Mucosa of descending colon (tissue), 3 donors: Measurements from ENCODE around the gene ST3GAL5. TPM values are rescaled to one million over a fixed set of nuclear protein-coding genes. Genes with fewer than 3 reads are reported as not detected.
A peak's percentile ranks its signal among the peaks of the same experiment; 100 is the strongest.

Experiments used
- ATAC-seq: fragments of 200-7000 bp; cut with Tn5 transposase; one replicate; pipeline ENCODE4 v1.9.1; 2020; ENCODE audit warnings: mild to moderate bottlenecking, moderate library complexity
- DNase-seq, 3 donors: peaks; one replicate each; pipeline ENCODE4 v3.0.0-alpha.2; 2020
- H3K36me3 ChIP-seq: fragments of 200-600 bp; one replicate; pipeline ENCODE4 v1.8.0; 2021; ENCODE audit warnings: low read depth, mild to moderate bottlenecking
- H3K4me1 ChIP-seq: fragments of 200-600 bp; one replicate; pipeline ENCODE4 v1.8.0; 2021; ENCODE audit warnings: low read depth, mild to moderate bottlenecking
- H3K4me3 ChIP-seq: fragments of 200-600 bp; one replicate; pipeline ENCODE4 v1.8.0; 2021; ENCODE audit warnings: mild to moderate bottlenecking
- H3K9me3 ChIP-seq: fragments of 200-600 bp; one replicate; pipeline ENCODE4 v1.8.0; 2021; ENCODE audit warnings: mild to moderate bottlenecking
- intact Hi-C, 2 donors: fragments of 100-400 bp; cut with DNase I in 1 of 2; cut with micrococcal nuclease in 1 of 2; formaldehyde crosslinking; loops; one replicate each; pipeline versions ENCODE4 v1.11.0 to v1.11.1; 2022; cut with DNase I, micrococcal nuclease
- total RNA-seq, 3 donors: library from RNA; stranded (reverse); fragmentation: NEBNext Ultra II Directional in 2 of 3; extraction: Animal tissue kit (Norgen Biotek cat#: 25700) in 2 of 3; gene quantifications; one replicate each; pipeline versions ENCODE4 v1.2.1 to v1.2.4, GENCODE V29; 2021 to 2023
- TF ChIP-seq, protein P1 (sequence below): fragments of 200-600 bp; IDR thresholded peaks from one replicate; pipeline ENCODE4 v1.8.0; 2022; ENCODE audit warnings: antibody characterized with exemption, mild to moderate bottlenecking
- donor health status: DM: no; HTN: no; CAD: no; lungs with moderate emphysema.
- donor health status: DM: no; HTN: no; CAD: no.
- donor health status: DM: no; HTN: yes; CAD: no.

ST3GAL5 gene
- total RNA-seq, 3 donors from 2014 or later, result 5.0 to 19.0 (median 5.4) TPM

DNA sequence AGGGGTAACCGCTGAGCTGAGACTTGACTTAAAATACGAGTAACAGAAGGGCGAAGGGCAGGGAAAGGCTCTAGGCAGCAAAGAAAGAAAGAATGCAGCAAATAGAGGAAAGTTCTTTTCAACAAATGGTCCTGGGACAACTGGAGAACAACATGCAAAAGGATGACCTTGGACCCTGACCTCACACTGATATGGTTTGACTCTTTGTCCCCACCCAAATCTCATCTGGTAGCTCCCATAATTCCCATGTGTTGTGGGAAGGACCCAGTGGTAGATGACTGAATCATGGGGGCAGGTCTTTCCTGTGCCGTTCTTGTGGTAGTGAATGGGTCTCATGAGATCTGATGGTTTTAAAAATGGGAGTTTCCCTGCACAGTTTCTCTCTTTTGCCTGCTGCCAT lies 33.9 kb downstream of the ST3GAL5 start:
- Histone ChIP-seq H3K9me3 (no peaks in the 10 kb centered on the region), H3K36me3 (no peaks in the 10 kb centered on the region), H3K4me3 (no peak overlapping the region), H3K4me1 (peaks cover 6% of the 10 kb centered on the region)
- intact Hi-C loops, result no loop called here
- no peak for DNase-seq
- TF ChIP-seq, protein P1, sequence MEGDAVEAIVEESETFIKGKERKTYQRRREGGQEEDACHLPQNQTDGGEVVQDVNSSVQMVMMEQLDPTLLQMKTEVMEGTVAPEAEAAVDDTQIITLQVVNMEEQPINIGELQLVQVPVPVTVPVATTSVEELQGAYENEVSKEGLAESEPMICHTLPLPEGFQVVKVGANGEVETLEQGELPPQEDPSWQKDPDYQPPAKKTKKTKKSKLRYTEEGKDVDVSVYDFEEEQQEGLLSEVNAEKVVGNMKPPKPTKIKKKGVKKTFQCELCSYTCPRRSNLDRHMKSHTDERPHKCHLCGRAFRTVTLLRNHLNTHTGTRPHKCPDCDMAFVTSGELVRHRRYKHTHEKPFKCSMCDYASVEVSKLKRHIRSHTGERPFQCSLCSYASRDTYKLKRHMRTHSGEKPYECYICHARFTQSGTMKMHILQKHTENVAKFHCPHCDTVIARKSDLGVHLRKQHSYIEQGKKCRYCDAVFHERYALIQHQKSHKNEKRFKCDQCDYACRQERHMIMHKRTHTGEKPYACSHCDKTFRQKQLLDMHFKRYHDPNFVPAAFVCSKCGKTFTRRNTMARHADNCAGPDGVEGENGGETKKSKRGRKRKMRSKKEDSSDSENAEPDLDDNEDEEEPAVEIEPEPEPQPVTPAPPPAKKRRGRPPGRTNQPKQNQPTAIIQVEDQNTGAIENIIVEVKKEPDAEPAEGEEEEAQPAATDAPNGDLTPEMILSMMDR, result no peak
- no peak for ATAC-seq

DNA sequence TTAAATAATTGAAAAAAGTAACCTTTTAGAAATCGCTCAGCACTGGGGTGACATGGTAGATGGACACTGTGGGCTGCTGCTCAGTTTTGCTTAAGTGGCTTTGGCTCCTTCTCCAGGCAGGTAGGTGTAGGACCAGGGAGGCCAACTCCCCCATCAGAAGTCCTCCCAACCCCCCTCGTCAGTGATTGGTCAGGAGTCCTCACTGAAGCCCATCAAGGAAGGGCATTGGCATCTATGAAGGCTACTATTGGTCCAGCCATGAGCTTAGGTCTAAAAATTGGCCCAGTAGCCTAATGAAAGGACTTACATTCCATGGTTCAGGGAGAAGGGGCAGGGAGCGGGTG lies 34.7 kb downstream of the ST3GAL5 start:
- peaks cover 6% of the 10 kb centered on the region for H3K4me1 ChIP-seq
- TF ChIP-seq, protein P1, result no peak
- H3K9me3 ChIP-seq, result no peaks in the 10 kb centered on the region
- intact Hi-C loops, result no loop called here
- H3K36me3 ChIP-seq, result no peaks in the 10 kb centered on the region
- no peak overlapping the region for H3K4me3 ChIP-seq
- peak; percentile 4 for ATAC-seq
- DNase-seq, result no peak

DNA sequence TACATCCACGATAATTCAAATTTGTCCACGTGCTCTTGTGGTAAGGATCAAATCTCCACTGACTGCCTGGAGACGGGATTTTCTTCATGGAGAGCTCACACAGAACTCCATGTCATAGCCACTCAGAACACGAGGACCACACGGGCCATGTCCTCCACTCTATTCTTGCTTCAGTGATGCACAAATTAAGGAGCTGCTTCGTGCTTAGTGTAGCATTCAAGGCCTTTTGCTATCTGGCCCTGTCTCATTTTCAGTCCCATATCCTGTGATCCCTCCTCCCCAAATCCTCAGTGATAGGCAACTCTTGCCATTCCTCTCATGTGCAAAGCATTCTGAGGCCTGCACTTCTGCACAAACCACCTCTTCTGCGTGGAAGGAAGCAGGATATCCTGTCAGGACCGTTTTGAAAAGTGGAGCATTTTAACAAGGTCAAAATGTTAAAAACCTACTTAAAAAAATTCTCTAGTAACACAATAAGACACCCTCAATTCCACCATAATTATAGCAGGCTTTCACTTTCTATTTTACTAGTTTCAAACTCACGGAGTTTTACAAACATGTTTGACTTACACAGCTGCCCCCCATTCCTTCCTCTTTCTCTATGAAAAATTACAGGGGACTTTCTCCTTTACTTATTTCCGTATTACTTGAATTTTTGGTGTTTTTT lies 35.2 kb downstream of the ST3GAL5 start:
- H3K9me3 ChIP-seq, result no peaks in the 10 kb centered on the region
- TF ChIP-seq, protein P1, result no peak
- no peaks in the 10 kb centered on the region for H3K36me3 ChIP-seq
- peaks cover 6% of the 10 kb centered on the region for H3K4me1 ChIP-seq
- intact Hi-C loops, result no loop called here
- ATAC-seq (peak; percentile 57), DNase-seq (no peak)
- no peak overlapping the region for H3K4me3 ChIP-seq

DNA sequence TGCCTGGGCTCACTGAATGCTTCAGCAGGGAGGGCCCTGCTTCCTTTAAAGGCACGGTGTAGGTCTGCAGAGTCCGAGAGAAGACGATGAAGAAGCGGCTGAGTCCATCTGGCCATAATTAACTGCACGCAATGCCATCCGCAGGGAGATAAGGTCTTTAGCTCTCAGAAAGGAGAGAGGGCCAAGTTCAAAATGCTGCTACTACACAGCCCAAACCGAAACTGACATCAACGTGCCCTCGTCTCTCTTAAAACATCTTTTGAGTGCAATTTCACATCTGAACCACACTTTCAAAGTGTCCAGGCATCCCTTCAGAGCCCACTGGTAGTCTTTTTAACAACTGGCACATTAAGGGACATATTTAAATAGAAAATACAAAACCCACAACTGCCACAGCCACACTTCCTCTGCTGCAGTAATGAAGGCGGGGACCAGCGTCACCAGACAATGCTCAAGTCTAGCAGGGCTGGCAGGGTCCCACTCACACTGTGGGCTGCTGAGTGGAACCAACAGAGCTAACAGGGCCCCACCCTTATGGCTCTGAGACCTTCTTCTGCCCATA lies 35.8 kb downstream of the ST3GAL5 start:
- DNase-seq (peak in 2 of 3 donors; percentile 54 to 82), ATAC-seq (peak; percentile 86)
- TF ChIP-seq, protein P1, result no peak
- Histone ChIP-seq H3K4me1 (peaks cover 6% of the 10 kb centered on the region), H3K4me3 (no peak overlapping the region), H3K36me3 (no peaks in the 10 kb centered on the region), H3K9me3 (no peaks in the 10 kb centered on the region)
- intact Hi-C loops, result no loop called here

DNA sequence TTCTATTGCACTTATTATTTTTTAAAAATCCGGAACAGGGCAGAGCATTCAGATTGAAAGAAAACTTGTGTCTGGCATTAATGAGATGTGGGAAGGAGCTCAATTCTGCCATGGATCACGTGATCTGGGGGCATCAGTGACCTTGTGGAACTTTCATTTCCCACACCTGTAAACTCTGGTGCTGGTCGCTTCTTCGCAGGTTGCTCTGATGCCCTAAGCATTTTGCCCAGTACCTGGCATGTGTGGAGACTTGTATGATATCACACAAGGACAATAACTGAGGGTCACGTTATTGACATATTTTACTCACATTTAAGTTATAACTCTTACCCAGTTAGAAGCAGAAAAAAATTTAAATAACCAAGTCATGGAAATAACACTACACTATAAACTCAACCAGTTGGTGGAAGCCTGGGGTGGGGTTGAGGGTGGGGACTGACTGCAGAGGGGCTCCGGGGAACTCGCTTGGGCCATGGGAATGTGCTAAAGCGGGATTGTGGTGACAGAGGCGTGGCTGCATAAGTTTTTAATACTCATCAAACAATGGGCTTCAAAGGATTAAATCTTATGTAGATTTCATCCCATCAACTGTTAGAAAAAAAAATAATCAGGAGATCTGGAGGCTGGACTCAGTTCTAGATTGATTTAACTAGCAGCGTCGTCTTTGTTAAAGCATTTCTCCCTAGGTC lies 36.5 kb downstream of the ST3GAL5 start:
- ATAC-seq (no peak), DNase-seq (no peak)
- no peak overlapping the region for H3K4me3 ChIP-seq
- H3K4me1 ChIP-seq, result peaks cover 6% of the 10 kb centered on the region
- no peaks in the 10 kb centered on the region for H3K9me3 ChIP-seq
- no peaks in the 10 kb centered on the region for H3K36me3 ChIP-seq
- intact Hi-C loops, result no loop called here
- TF ChIP-seq, protein P1, result no peak
